Astrocyte (in vitro differentiated cells and primary cell): ENCODE data around the gene SART3. TPM values are rescaled to one million over a fixed set of nuclear protein-coding genes. Genes with fewer than 3 reads are reported as not detected.
A peak's percentile ranks its signal among the peaks of the same experiment; 100 is the strongest.
"Not testable (repeated sequence)": the region's sequence is repeated elsewhere in the genome, so short reads cannot be mapped to it uniquely, and the experiment has no call there.

Source experiments
- DNase-seq: peaks from one replicate; pipeline ENCODE4 v3.0.0-alpha.2; 2010; ENCODE audit warnings: low read depth
- FAIRE-seq: peaks from 2 replicates; lab custom pipeline; 2011; peaks lifted over from hg19 to GRCh38; lab: Jason Lieb, UNC
- H2AFZ ChIP-seq: 2 replicates; pipeline ENCODE4 v1.6.0; 2012; ENCODE audit warnings: low read depth, low read length, inconsistent platforms
- H3K27ac ChIP-seq: 2 replicates; pipeline ENCODE4 v1.5.1; 2011; ENCODE audit warnings: low read depth, low read length, inconsistent platforms
- H3K27me3 ChIP-seq: 2 replicates; pipeline ENCODE4 v1.6.0; 2011; ENCODE audit warnings: low read length, inconsistent platforms; ENCODE audit not compliant: insufficient read depth
- H3K36me3 ChIP-seq: 2 replicates; pipeline ENCODE4 v1.5.1; 2011; ENCODE audit warnings: low read length, inconsistent platforms; ENCODE audit not compliant: insufficient read depth
- H3K4me1 ChIP-seq: 2 replicates; pipeline ENCODE4 v1.5.1; 2011; ENCODE audit warnings: low read length, inconsistent platforms; ENCODE audit not compliant: insufficient read depth
- H3K4me2 ChIP-seq: 2 replicates; pipeline ENCODE4 v1.6.0; 2012; ENCODE audit warnings: low read length, inconsistent platforms
- H3K4me3 ChIP-seq: 2 replicates; pipeline ENCODE4 v1.5.1; 2011; ENCODE audit warnings: low read depth, mild to moderate bottlenecking, low read length, inconsistent platforms; ENCODE audit not compliant: insufficient read depth
- H3K79me2 ChIP-seq: 2 replicates; pipeline ENCODE4 v1.6.0; 2012; ENCODE audit warnings: mild to moderate bottlenecking, low read length, inconsistent platforms; ENCODE audit not compliant: insufficient read depth
- H3K9ac ChIP-seq: 2 replicates; pipeline ENCODE4 v1.6.0; 2012; ENCODE audit warnings: mild to moderate bottlenecking, low read length, inconsistent platforms
- H3K9me3 ChIP-seq: 2 replicates; pipeline ENCODE4 v1.5.1; 2012; ENCODE audit warnings: low read depth, mild to moderate bottlenecking, low read length, inconsistent platforms; ENCODE audit not compliant: insufficient read depth
- H4K20me1 ChIP-seq: 2 replicates; pipeline ENCODE4 v1.6.0; 2012; ENCODE audit warnings: low read length, inconsistent platforms; ENCODE audit not compliant: insufficient read depth
- H3K27ac Mint-ChIP-seq: one replicate; pipeline ENCODE4 v1.8.0; 2021; ENCODE audit warnings: mild to moderate bottlenecking, mixed read lengths; ENCODE audit not compliant: unreplicated experiment
- H3K27me3 Mint-ChIP-seq: one replicate; pipeline ENCODE4 v1.8.0; 2021; ENCODE audit warnings: low read depth, mixed read lengths; ENCODE audit not compliant: unreplicated experiment
- H3K36me3 Mint-ChIP-seq: one replicate; pipeline ENCODE4 v1.8.0; 2021; ENCODE audit warnings: low read depth, mixed read lengths; ENCODE audit not compliant: unreplicated experiment
- H3K4me1 Mint-ChIP-seq: one replicate; pipeline ENCODE4 v1.8.0; 2021; ENCODE audit warnings: low read depth, mixed read lengths; ENCODE audit not compliant: unreplicated experiment
- H3K4me3 Mint-ChIP-seq: one replicate; pipeline ENCODE4 v1.8.0; 2021; ENCODE audit warnings: mild to moderate bottlenecking, moderate library complexity, mixed read lengths; ENCODE audit not compliant: unreplicated experiment
- H3K9me3 Mint-ChIP-seq: one replicate; pipeline ENCODE4 v1.8.0; 2021; ENCODE audit warnings: mild to moderate bottlenecking, mixed read lengths; ENCODE audit not compliant: unreplicated experiment
- EZH2 ChIP-seq: IDR thresholded peaks from 2 replicates; pipeline ENCODE4 v1.6.1; 2012; ENCODE audit warnings: mild to moderate bottlenecking, low read length, inconsistent platforms; ENCODE audit not compliant: insufficient read depth
- total RNA-seq: library from RNA; stranded (reverse); gene quantifications from 2 replicates; pipeline ENCODE4 v1.2.1, GENCODE V29; 2021
- TF ChIP-seq, protein P1 (sequence below): IDR thresholded peaks from 2 replicates; pipeline ENCODE4 v1.5.1; 2011; ENCODE audit warnings: low read depth, mild to moderate bottlenecking, inconsistent platforms, low read length, moderate library complexity; ENCODE audit not compliant: insufficient read depth

The SART3 gene
- total RNA-seq, 1 donor from 2014 or later: 48.4 TPM

DNA sequence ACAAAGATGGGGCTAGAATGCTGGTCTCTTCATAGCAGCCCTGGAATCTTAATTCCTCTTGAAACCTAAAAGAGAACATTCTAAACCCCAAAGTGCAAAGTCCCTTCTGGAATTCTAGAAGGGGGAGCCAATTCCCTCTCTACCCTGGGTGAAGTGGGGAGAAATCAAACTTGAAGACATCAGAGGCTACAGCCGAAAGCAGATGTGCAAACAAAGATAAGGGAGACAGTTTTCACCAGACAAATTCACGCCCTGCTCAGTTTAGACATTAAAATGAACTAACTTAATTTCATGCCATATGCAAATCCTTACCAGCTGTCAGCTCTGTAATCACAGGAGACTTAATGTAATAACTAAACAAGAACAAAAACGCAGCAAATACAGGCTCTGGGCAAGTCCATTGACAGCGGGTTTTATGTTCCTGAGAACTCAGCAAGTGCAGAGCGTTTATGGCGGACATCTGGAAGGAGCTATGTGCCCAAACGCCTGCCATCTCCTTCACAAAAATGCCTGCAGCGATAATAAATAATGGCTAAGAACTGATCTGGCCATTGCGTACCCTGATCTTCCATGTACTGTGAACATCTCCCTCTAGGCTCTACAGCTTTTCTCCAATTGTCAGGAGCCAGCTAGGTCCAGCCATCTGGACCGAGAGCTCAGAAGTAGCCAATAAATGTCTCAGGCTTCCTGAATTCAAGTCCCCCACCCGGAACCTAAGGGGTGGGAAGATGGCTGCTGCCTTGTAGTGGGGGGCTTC lies 65.0 kb downstream of the SART3 start:
- H3K4me2 ChIP-seq: no peak overlapping the region
- H3K4me3 Mint-ChIP-seq: no peak overlapping the region
- no peak overlapping the region for H3K9ac ChIP-seq
- no peak for FAIRE-seq
- H3K4me1 ChIP-seq: no peaks in the 10 kb centered on the region
- peaks cover 3% of the 10 kb centered on the region for H3K9me3 Mint-ChIP-seq
- TF ChIP-seq, protein P1, sequence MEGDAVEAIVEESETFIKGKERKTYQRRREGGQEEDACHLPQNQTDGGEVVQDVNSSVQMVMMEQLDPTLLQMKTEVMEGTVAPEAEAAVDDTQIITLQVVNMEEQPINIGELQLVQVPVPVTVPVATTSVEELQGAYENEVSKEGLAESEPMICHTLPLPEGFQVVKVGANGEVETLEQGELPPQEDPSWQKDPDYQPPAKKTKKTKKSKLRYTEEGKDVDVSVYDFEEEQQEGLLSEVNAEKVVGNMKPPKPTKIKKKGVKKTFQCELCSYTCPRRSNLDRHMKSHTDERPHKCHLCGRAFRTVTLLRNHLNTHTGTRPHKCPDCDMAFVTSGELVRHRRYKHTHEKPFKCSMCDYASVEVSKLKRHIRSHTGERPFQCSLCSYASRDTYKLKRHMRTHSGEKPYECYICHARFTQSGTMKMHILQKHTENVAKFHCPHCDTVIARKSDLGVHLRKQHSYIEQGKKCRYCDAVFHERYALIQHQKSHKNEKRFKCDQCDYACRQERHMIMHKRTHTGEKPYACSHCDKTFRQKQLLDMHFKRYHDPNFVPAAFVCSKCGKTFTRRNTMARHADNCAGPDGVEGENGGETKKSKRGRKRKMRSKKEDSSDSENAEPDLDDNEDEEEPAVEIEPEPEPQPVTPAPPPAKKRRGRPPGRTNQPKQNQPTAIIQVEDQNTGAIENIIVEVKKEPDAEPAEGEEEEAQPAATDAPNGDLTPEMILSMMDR: no peak
- no peak for TF ChIP-seq EZH2
- H4K20me1 ChIP-seq: no peaks in the 10 kb centered on the region
- no peak overlapping the region for H3K27ac Mint-ChIP-seq
- peaks cover 40% of the 10 kb centered on the region for H3K27me3 Mint-ChIP-seq
- no peaks in the 10 kb centered on the region for H3K36me3 ChIP-seq
- no peaks in the 10 kb centered on the region for H3K36me3 Mint-ChIP-seq
- no peaks in the 10 kb centered on the region for H3K79me2 ChIP-seq
- no peak overlapping the region for H2AFZ ChIP-seq
- no peak overlapping the region for H3K27ac ChIP-seq
- no peaks in the 10 kb centered on the region for H3K4me1 Mint-ChIP-seq
- no peaks in the 10 kb centered on the region for H3K9me3 ChIP-seq
- H3K4me3 ChIP-seq: no peak overlapping the region
- no peak for DNase-seq
- peaks cover 6% of the 10 kb centered on the region for H3K27me3 ChIP-seq

DNA sequence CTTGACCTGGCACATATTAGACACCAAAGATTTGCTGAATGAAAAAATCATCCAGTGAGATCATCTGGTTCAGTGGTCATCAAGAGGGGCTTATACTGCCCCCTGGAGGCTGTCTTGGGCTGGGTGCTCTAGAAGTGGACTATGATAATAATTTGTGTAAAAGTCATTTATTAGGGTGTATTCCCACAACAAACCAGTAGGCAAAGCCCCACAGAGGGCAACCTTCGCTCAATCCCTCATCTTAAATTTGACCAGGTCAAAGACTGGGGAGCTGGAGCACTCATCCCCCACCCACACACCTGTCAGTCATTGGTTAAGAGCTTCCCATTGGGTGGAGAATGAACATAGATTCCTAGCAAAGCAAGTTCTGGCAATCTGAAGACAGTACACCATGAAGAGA lies 65.9 kb downstream of the SART3 start:
- no peaks in the 10 kb centered on the region for H3K9me3 ChIP-seq
- TF ChIP-seq EZH2: no peak
- TF ChIP-seq, protein P1: peak; percentile 64
- no peak overlapping the region for H3K9ac ChIP-seq
- H3K4me2 ChIP-seq: no peak overlapping the region
- H3K79me2 ChIP-seq: no peaks in the 10 kb centered on the region
- DNase-seq (no peak), FAIRE-seq (no peak)
- Mint-ChIP-seq H3K27ac (no peak overlapping the region), H3K4me3 (no peak overlapping the region), H3K9me3 (peaks cover 3% of the 10 kb centered on the region), H3K27me3 (peaks cover 35% of the 10 kb centered on the region), H3K4me1 (no peaks in the 10 kb centered on the region), H3K36me3 (no peaks in the 10 kb centered on the region)
- H2AFZ ChIP-seq: no peak overlapping the region
- no peak overlapping the region for H3K27ac ChIP-seq
- peaks cover 9% of the 10 kb centered on the region for H3K27me3 ChIP-seq
- no peaks in the 10 kb centered on the region for H3K4me1 ChIP-seq
- H4K20me1 ChIP-seq: no peaks in the 10 kb centered on the region
- H3K4me3 ChIP-seq: no peak overlapping the region
- H3K36me3 ChIP-seq: no peaks in the 10 kb centered on the region

DNA sequence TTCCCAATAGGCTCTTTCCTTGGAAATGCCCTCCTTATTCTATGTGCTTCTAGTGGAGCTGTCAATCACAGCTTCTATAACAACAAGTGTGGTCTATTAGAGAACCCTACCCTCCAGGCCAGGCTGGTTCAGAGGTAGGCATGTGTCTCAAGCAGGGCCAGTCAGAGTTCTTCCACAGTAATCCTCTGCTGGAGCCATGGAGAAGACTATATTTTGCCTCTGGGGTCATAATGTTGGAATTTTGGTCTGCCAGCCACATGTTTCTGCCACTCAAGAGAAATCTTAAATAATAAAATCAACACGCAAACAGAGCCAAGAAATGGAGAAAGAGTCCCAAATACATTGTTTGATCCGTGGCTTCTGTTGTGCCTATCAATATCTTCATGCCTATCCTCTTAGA lies 69.7 kb downstream of the SART3 start:
- Histone ChIP-seq H3K9me3 (no peaks in the 10 kb centered on the region), H3K36me3 (no peaks in the 10 kb centered on the region), H3K4me1 (no peaks in the 10 kb centered on the region), H2AFZ (no peak overlapping the region), H3K4me2 (no peak overlapping the region), H3K4me3 (no peak overlapping the region), H3K27me3 (peaks cover 9% of the 10 kb centered on the region), H3K27ac (no peak overlapping the region), H3K79me2 (no peaks in the 10 kb centered on the region), H3K9ac (no peak overlapping the region), H4K20me1 (no peaks in the 10 kb centered on the region)
- Mint-ChIP-seq H3K4me3 (no peak overlapping the region), H3K36me3 (no peaks in the 10 kb centered on the region), H3K9me3 (peaks cover 3% of the 10 kb centered on the region), H3K27ac (no peak overlapping the region), H3K27me3 (peaks cover 31% of the 10 kb centered on the region), H3K4me1 (no peaks in the 10 kb centered on the region)
- FAIRE-seq (no peak), DNase-seq (no peak)
- TF ChIP-seq, protein P1: no peak
- no peak for TF ChIP-seq EZH2

DNA sequence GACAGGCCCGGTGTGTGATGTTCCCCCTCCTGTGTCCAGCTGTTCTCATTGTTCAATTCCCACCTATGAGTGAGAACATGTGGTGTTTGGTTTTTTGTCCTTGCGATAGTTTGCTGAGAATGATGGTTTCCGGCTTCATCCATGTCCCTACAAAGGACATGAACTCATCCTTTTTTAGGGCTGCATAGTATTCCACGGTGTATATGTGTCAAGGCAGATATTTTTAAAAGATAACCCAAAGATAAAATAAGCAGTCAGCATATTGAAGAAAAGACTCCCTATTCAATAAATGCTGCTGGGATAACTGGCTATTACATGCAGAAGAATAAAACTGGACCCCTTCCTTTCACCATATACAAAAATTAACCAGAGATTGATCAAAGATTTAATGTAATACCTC lies 73.9 kb downstream of the SART3 start:
- not testable (repeated sequence) for H3K9me3 Mint-ChIP-seq, H3K27me3 ChIP-seq, H3K79me2 ChIP-seq, H3K27ac ChIP-seq, H3K27me3 Mint-ChIP-seq, H3K27ac Mint-ChIP-seq, H3K4me1 ChIP-seq, H3K4me3 Mint-ChIP-seq, H3K36me3 Mint-ChIP-seq, FAIRE-seq, H3K9me3 ChIP-seq, H3K9ac ChIP-seq, H2AFZ ChIP-seq, H3K4me3 ChIP-seq, H4K20me1 ChIP-seq, DNase-seq, H3K4me2 ChIP-seq, H3K36me3 ChIP-seq
- peaks cover 16% of the 10 kb centered on the region for H3K4me1 Mint-ChIP-seq
